Measurements from ENCODE around the gene TRIM2. TPM values are rescaled to one million over a fixed set of nuclear protein-coding genes. Genes with fewer than 3 reads are reported as not detected.
A peak's percentile ranks its signal among the peaks of the same experiment; 100 is the strongest.

TRIM2 gene
- total RNA-seq, 4 donors from 2014 or later: 10.9 to 45.4 (median 29.2) TPM

- TF ChIP-seq CTCF (IDR thresholded peaks at IDR 0.05): no peak
- no peak for TF ChIP-seq POLR2A (IDR thresholded peaks at IDR 0.05)
- H3K4me3 ChIP-seq (ENCODE audit: low read depth, poor library complexity, severe bottlenecking): no peak overlapping the region
- no peak for DNase-seq (ENCODE audit: low spot score in 2 of 2)
- 92 to 95% methylated on average over 4 of the region's 4 CpGs for WGBS, 2 donors
- intact Hi-C loops (cut with DNase I; ENCODE audit: low total_unique reads): no loop called here
Observed at GRCh38 chr4:153292897-153293741, 88.9 kb downstream of the TRIM2 start.

GRCh38 chr4:153293742-153294057 lies 89.5 kb downstream of the TRIM2 start:
- no peak overlapping the region for H3K4me3 ChIP-seq (ENCODE audit: low read depth, poor library complexity, severe bottlenecking)
- intact Hi-C loops (cut with DNase I; ENCODE audit: low total_unique reads): no loop called here
- 80 to 95% methylated on average over 5 of the region's 5 CpGs for WGBS, 2 donors
- TF ChIP-seq CTCF (IDR thresholded peaks at IDR 0.05): no peak
- no peak for TF ChIP-seq POLR2A (IDR thresholded peaks at IDR 0.05)
- DNase-seq (ENCODE audit: low spot score in 2 of 2): no peak

- H3K4me3 ChIP-seq (ENCODE audit: low read depth, poor library complexity, severe bottlenecking): no peak overlapping the region
- no peak for DNase-seq (ENCODE audit: low spot score in 2 of 2)
- intact Hi-C loops (cut with DNase I; ENCODE audit: low total_unique reads): no loop called here
- TF ChIP-seq CTCF (IDR thresholded peaks at IDR 0.05): no peak
- no peak for TF ChIP-seq POLR2A (IDR thresholded peaks at IDR 0.05)
- WGBS, 2 donors: 50 to 54% methylated on average over 1 of the region's 1 CpG
Observed at GRCh38 chr4:153294631-153295030, 90.4 kb downstream of the TRIM2 start.

- DNase-seq (ENCODE audit: low spot score in 2 of 2): peak in 1 of 2 donors; percentile 20
Observed at GRCh38 chr4:153295131-153295755, 91.0 kb downstream of the TRIM2 start.

GRCh38 chr4:153296040-153296823 lies 92.0 kb downstream of the TRIM2 start:
- TF ChIP-seq POLR2A (IDR thresholded peaks at IDR 0.05): no peak
- TF ChIP-seq CTCF (IDR thresholded peaks at IDR 0.05): no peak
- WGBS, 2 donors: 28 to 33% methylated on average over 11 of the region's 11 CpGs
- no peak overlapping the region for H3K4me3 ChIP-seq (ENCODE audit: low read depth, poor library complexity, severe bottlenecking)
- intact Hi-C loops (cut with DNase I; ENCODE audit: low total_unique reads): no loop called here
- peak in 1 of 2 donors; percentile 29 for DNase-seq (ENCODE audit: low spot score in 2 of 2)

More at GRCh38 chr4:153295131-153295755, 91.0 kb downstream of the TRIM2 start:
- TF ChIP-seq POLR2A (IDR thresholded peaks at IDR 0.05) (no peak), CTCF (IDR thresholded peaks at IDR 0.05) (no peak)
- whole genome bisulfite sequencing, 2 donors: 77 to 81% methylated on average over 36 to 40 of the region's 40 CpGs
- no peak overlapping the region for H3K4me3 ChIP-seq (ENCODE audit: low read depth, poor library complexity, severe bottlenecking)
- intact Hi-C loops (cut with DNase I; ENCODE audit: low total_unique reads): no loop called here

Data from lower leg skin (tissue), 4 donors.